Vagina (tissue), 2 donors: Measurements from ENCODE around the gene AKR1E2.

Experiments used
- CTCF ChIP-seq, 3 experiments: fragments of 450-650 bp in 2 of 3; fragments of 200-600 bp in 1 of 3; sonication (generic) in 1 of 3; IDR thresholded peaks; one replicate each; pipeline ENCODE4 v1.5.1; 2017 to 2019; ENCODE audit warnings: antibody characterized with exemption in 3 of 3, mild to moderate bottlenecking in 2 of 3, moderate library complexity in 2 of 3
- POLR2A ChIP-seq, 2 donors: fragments of 450-650 bp; IDR thresholded peaks; one replicate each; pipeline ENCODE4 v1.6.1; 2017; ENCODE audit warnings: antibody characterized with exemption in 2 of 2, mild to moderate bottlenecking in 2 of 2, moderate library complexity in 2 of 2
- POLR2AphosphoS5 ChIP-seq, 2 donors: sonication (generic); formaldehyde crosslinking; IDR thresholded peaks; one replicate each; pipeline ENCODE4 v1.9.0; 2017; ENCODE audit warnings: antibody characterized with exemption in 2 of 2, mild to moderate bottlenecking in 2 of 2, low read depth in 1 of 2; ENCODE audit not compliant: insufficient read depth in 1 of 2

DNA sequence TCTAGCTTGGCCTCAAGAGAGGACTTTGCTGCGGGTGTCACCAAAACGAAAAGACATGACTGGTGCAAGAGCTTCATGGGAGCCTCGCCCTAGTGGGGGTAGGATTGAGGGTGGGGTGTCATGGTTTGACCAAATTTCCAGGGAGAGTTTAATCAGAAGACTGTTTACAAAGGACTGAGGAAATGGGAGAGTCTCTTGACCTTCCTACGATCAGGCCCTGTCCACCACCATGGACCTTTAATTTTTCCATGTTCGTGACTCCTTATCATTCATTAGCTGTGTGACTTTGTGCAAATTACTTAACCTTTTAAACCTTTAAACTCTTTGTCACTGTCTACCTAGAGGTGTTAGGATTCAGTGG is 23.0 kb downstream of the AKR1E2 start:
- TF ChIP-seq CTCF (IDR thresholded peaks at IDR 0.05): no peak
- no peak for TF ChIP-seq POLR2AphosphoS5 (IDR thresholded peaks at IDR 0.05; ENCODE audit: insufficient read depth in 1 of 2, low read depth in 1 of 2)
- TF ChIP-seq POLR2A (IDR thresholded peaks at IDR 0.05): no peak
